GM12872 (cell line): ENCODE data around the gene PTK6.

Experiments
- TF ChIP-seq, protein P1 (sequence below): IDR thresholded peaks from 3 replicates; pipeline ENCODE4 v1.5.1; 2011; ENCODE audit warnings: low read depth, mild to moderate bottlenecking, low read length, moderate library complexity; ENCODE audit not compliant: insufficient read depth

The PTK6 gene

DNA sequence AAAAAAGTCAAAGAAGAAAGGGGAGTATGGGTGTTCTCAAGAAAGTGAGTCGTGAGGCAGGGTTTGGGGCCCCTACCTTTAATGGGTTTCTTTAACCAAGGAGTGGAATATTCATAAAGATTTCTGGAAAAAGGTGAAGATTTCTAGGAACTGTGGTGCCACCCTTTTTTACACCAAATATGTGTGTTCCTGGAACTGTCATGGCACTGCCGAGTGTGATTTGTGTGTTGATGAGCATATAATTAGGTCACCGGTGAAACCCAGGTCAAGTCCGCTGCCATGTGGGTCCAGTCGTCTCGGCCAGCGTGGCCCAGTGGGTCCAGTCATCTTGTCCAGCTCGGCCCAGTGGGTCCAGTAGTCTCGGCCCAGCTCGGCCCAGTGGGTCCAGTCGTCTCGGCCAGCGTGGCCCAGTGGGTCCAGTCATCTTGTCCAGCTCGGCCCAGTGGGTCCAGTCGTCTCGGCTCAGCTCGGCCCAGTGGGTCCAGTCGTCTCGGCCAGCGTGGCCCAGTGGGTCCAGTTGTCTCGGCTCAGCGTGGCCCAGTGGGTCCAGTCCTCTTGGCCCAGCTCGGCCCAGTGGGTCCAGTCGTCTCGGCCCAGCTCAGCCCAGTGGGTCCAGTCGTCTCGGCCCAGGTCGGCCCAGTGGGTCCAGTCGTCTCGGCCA is 30.0 kb downstream of the PTK6 start:
- TF ChIP-seq, protein P1, sequence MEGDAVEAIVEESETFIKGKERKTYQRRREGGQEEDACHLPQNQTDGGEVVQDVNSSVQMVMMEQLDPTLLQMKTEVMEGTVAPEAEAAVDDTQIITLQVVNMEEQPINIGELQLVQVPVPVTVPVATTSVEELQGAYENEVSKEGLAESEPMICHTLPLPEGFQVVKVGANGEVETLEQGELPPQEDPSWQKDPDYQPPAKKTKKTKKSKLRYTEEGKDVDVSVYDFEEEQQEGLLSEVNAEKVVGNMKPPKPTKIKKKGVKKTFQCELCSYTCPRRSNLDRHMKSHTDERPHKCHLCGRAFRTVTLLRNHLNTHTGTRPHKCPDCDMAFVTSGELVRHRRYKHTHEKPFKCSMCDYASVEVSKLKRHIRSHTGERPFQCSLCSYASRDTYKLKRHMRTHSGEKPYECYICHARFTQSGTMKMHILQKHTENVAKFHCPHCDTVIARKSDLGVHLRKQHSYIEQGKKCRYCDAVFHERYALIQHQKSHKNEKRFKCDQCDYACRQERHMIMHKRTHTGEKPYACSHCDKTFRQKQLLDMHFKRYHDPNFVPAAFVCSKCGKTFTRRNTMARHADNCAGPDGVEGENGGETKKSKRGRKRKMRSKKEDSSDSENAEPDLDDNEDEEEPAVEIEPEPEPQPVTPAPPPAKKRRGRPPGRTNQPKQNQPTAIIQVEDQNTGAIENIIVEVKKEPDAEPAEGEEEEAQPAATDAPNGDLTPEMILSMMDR, result no peak

DNA sequence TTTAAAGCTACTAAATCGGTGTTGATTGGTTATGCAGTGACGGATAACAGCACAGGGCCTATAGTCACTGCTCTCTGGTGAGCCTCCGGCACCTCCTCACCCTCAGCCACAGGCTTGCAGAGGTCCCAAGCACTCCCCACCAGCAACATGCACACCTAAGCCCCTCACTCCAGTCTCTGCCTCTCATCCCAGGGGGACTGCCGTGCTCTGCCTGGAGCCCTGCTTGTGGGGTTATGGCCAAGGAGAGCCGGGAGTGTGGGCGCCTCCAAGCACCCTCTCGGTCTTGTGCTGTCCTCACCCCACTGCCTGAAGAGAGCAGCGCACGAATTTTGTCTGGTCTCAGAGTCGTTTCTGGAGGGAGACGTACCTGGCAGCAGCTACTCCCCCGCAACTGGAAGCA is 31.5 kb downstream of the PTK6 start:
- TF ChIP-seq, protein P1, result no peak

DNA sequence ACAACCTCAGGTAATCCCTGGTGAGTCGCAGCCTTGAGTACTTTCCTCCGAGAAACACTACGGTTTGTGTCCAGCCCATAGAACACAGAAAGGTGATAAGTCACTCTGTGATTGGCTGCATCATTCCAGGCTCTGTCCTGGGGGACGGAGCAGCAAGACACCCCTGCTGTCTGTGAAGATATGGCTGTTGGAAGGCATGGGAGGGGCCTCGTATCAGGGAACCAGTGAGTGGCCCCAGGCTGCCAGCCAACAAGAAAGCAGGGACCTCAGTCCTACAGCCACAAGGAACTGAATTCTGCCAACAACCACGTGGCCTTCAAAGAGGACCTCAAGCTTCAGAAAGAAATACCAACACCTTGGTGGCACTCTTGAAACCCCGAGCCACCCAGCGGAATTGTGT is 31.9 kb downstream of the PTK6 start:
- TF ChIP-seq, protein P1, result no peak

DNA sequence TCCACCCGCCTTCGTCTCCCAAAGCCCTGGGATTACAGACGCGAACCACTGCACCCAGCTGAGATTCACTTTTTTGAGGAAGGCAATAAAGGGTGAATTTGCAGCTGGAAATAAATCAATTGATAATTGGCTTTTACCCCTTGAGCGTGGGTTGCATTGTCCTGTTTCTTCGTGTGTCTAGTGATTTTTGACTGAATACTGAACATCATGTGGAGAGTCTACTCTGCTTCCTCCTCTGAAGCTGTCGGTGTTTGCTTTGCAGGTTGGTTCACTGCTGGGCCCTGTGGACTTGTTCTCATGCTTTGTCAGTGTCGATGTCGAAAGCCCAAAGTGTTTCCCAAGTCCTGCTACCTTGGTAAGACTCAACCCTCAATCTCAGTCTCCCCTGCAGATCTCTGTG is 32.5 kb downstream of the PTK6 start:
- TF ChIP-seq, protein P1, result no peak

DNA sequence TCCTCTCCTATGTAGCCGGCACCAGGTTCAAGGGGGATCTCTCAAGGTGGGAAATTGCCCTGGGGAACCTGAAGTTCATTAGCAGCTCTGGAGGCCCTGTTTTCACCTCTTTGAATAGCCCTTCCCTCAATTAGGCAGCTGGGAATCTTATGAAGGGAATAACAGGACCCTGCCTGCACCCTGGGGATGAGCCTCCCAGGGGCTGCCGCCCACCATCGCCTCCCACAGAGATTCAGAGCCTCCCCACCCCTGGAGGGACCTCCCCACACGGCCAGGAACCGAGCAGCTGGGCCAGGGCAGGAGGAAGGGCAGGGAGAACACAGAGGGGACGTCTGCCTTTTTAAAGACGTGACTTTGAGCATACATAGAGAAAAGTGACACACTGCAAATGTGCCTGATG is 33.7 kb downstream of the PTK6 start:
- TF ChIP-seq, protein P1, result no peak

DNA sequence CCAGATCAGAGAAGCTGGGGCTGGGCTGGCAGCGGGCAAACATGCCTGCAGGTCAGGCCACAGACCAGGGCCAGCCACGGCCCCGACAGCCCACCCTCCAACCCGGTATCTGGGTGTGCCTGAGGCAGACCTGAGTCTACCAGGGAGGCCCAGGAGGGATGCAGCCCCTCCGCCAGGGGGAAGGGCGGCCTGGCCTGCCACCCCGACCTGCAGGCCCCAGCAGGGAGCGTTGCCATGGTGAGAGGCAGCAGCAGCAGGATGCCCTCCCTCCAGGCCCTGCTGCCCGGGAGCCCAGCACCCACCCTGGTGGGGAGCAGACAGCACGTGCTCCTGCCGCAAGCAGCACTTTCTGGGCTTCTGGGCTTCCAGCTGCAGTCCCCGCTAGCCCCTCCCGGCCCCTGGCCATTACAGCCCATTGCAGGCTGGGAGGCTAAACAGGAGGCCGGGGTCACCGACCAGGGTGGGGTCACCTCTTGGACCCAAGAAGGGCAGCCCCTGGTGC is 34.5 kb downstream of the PTK6 start:
- TF ChIP-seq, protein P1, result no peak

DNA sequence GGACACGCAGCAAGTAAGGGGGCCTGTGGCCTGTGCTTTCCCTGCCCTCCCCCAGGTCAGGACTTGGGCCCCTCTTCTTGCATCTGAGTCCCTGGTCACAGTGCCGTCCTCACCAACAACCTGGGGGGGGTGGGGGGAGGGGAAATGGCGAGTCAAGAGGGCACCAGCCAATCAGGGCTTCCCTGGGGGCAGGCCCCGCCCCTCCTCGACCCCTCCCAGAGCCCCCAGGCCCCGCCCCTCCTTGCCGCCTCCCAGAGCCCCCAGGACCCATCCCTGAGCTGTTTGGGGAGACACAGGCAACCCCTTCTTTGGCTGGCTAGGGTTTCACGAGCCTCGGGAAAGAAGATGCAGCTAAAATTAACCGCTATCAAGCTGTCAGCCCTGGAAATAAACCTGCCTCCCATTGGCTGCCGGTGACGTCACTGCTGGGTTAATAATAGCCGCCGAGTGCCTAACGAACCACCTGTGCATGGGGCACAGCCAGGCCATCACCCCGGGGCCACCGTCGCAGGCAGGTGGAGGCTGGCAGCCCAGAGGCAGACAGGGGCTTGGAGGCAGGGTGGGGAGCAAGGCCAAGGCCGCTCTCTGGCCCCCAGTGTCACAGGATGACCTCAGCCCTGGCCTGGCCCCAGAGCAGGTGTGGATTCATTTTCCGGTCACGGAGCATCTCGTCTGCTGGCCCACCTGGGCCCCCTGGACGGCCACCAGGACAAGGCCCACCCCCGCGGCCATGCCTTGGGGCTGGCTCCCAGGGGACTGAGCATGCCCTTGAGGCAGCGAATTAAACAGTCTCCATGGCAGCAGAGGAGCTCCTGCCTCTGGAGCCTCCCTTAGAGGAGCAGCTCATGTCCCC is 35.1 kb downstream of the PTK6 start:
- TF ChIP-seq, protein P1, result no peak
